HG02798 (cell line): ENCODE data around the gene TLE5.
"Not testable (repeated sequence)": the region's sequence is repeated elsewhere in the genome, so short reads cannot be mapped to it uniquely, and the experiment has no call there.

Experiments
- ATAC-seq: cut with Tn5 transposase; IDR thresholded peaks from one replicate; pipeline ENCODE4 v1.9.1; 2021; ENCODE audit warnings: mild to moderate bottlenecking; ENCODE audit not compliant: unreplicated experiment, poor library complexity

TLE5 gene

DNA sequence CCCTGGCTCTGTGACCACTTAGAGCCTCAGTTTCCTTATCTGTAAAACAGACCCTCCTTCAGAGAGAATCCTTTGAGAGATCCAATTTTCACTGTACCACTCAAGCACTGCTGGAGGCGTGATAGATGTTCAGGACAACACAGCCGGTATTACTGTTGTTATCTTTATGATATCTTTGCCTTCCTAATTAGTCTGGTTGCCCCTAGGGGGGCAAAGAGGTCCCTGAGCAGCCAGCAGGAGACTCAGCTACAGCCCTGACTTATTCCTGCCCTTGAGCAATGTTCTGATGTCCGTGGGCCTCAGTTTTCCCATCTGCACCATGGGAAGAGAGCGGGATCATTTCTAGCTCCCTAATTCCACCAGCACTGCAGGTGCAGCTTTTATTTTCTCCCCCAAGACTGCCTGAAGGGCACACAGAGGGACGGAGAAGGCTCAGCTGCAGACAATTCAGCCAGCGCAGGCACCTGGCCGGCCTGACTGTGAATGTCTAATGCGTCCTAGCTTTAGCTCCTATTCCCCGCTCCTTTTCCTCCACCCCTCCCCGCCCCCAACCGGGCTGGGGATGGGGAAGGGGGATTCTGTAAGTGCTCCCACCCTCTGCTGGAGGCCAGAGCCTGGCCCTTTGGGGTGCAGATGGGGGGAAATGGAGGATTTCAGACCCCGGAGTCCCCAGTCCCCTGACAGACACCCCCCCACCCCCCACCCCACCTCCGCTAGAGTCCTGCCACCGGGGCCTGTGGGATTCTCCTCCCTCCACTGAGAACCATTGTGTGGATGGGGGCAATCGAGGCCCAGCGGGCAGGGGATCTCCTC lies 16.2 kb downstream of the TLE5 start:
- no peak for ATAC-seq

DNA sequence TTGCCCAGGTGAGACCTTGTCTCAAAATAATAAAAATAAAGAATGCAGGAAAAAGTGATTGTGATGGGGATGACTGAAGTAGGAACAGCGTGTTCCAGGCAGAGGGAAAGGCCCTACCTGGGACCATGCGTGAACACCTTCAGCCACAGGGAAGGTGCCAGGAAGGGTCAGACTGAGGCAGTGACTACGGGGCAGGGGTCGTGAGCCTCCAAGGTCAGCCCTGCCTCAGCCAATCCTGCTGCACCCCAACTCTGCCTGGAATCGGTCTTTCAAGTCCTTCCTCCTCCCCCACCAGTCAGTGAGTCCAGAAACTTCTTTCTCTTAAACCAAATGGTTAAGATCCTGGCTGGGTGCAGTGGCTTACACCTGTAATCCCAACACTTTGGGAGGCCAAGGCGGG lies 17.1 kb downstream of the TLE5 start:
- no peak for ATAC-seq

DNA sequence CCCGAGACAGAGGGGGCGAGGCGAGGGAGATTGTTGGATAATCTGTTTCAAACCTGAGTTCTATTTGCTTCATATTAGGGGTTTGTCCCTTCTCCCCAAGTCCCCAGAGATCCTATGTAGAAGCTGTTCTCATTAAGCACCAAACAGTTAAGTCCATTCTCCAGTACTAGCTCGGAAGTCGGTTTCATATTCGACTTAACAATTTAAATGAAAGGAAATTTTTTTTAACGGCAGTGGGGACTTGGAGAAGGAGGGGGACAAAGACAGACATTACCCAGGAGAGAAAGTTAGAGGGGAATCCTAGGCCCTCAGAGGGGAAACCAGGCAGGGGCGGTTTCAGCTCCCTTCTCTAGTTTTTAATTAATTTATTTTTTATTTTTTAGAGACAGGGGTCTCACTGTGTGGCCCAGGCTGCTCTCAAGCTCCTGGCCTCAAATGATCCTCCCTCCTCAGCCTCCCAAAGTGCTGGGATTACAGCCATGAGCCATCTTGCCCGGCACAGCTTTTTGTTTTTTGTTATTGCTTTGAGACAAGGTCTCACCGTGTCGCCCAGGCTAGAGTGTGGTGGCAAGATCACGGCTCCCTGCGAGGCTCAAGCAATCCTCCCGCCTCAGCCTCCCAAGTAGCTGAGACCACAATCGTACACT lies 19.6 kb downstream of the TLE5 start:
- no peak for ATAC-seq

DNA sequence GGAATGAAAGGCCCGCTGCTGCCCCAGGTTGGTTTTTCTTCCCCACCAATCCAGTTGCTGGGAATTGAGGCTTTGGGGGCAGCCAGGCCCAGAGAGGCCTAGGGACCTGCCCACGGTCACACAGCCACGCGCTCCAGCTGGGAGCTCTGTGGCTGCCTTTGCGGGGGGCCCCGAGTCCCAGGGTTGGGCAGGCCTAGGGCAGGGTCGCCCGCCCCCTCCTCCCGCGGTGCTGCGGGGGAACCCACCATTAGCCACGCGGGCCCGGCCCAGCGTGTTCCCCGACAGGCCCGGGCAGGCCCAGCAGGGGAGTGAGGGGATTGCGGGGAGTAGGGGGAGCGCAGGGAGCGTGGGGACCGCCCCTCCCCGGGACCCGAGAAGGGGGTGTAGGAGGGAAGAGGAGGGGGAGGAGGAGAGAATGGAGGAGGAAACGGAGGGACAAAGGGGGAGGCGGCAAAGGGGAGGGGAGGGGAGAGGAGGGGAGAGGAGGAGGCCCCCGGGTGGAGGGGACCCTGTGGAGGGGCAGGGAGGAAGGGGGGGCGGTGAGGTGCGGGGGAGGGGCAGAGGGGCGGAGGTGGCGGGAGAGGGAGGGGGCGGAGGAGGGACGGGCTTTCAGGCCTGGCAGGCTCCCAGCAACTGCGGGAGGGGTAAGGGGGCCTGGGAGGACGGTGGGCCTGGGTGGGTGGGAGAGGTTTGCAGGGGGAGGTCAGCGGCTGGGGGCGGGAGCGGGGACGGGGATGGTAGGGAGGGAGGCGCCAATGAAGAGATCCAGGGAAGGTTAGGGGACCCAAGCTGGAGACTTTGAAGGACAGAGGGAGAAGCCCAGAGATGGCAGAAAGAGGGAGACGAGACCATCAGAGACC lies 20.3 kb downstream of the TLE5 start:
- ATAC-seq = no peak

DNA sequence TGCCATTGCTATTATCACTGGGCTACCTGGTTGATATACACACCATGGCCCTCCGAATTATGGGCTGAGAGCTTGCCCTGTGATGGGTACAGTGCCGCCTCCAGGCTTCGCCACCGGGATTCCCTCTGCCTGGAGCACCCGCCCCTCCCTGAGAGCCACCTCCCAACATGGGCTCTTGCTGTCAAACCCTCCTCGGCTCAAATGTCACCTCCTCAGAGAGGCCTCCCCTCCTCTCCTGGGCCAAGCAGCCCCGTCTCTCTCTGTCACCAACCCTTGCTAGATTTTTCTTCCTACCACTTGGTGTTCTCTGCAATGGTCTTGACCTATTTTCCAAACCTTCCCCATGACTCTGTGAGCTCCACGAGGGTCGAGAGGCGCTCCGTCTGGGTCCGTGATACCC lies 21.0 kb downstream of the TLE5 start:
- ATAC-seq = no peak

DNA sequence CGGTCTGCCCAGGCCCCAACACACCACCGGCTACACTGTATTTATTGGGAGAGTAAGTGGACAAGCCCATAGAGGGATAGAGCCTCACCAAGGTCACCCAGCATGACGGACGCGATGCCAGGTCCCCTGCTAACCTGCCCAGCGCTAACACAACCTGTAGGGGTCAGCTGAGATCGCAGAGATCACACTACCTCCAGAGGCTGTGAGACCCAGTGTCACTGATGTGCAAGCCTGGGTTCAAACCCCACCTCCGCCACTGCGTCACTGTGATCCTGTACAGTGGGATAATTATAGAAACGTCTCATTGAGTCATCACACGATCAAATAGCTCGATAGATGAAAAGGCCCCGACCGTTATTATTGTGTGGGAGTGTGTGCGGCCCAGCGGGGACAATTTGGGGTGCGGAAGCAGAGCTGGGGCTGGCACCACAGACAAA lies 22.6 kb downstream of the TLE5 start:
- no peak for ATAC-seq

DNA sequence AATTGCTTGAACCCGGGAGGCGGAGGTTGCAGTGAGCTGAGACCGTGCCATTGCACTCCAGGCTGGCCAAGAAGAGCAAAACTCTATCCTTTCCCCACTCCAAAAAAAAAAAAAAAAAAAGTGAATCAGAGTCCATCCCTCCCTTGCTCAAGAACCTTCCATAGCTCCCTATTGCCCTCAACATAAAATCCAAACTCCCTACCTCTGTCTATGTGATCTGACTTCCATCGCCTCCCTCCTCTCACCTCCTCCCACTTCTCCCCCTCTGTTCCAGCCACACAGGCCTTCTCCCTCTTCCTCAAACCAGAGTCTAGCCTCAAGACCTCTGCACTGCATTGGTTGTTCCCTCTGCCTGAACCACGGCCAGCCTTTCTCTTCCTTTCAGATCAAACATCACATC lies 23.2 kb downstream of the TLE5 start:
- ATAC-seq = no peak

DNA sequence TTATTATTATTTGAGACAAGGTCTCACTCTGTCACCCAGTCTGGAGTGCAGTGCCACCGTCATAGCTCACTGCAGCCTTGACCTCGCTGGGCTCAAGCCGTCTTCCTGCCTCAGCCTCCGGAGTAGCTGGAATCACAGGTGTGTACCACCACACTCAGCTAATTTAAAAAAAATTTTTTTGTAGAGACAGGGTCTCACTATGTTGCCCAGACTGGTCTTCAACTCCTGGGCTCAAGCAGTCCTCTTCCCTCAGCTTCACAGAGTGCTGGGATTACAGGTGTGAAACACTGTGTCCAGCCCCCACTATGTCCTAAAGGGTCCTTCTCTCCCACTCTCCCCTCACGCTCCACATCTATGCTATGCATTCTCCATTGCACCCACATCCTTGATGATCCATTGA lies 24.1 kb downstream of the TLE5 start:
- no peak for ATAC-seq

DNA sequence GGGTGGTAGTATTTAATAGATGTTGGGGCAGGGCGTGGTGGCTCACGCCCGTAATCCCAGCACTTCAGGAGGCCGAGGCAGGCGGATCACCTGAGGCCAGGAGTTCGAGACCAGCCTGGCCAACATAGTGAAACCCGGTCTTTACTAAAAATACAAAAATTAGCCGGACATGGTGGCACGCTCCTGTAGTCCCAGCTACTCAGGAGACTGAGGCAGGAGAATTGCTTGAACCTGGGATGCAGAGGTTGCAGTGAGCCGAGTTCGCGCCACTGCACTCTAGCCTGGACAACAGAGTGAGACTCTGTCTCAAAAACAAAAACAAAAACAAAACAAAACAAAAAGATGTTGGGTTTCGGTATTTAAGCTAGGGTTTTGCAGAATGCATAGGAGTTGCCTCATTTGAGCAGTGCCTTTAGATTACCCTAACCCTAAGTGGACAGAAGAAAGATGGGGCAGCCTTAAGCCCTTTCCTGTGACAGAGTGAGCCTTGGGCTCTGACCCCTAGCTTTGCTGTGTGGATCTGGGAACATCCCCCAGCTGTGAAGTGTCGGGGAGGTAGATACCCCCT lies 25.2 kb downstream of the TLE5 start:
- not testable (repeated sequence) for ATAC-seq

DNA sequence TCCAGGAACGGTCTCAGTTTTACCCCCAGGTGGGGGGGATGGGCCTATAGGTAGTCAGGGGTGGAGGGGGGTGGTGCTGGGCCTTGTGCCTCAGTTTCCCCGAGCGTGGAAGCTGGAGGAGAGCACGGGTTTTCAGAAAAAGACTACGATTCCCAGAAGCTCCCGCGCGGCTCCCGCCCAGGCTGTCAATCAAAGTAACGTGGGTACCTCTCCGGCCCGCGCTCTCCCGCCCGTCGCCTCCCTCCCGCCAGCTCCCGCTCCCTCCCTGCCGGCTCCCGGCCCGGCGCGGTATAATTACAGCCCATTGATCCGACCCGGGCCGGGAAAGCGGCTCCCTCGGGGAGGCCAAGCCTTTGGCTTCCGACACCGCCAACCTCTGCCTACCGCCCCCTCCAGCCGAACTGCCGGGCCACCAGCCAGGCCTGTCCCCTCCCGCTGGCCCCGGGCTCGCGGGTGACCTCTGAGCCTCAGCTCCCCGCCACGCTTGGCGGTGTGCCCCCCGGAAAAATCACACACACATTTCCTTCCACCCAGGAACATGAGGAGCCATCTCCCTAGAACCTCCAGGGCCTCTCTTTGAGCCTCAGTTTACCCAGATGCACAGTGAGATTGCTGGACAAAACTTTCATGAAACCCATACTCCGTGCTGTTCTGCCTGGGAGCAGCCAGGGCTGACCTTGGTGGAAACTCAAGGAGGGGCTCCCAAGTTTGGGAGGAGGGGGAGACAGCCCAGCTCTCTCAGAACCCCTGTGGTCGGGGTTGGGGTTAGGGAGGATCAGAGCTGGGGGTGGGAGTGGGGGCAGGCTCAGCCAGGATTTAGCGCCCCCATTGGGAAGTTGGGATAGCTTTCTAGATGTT lies 25.9 kb downstream of the TLE5 start:
- peak; percentile 48 for ATAC-seq

DNA sequence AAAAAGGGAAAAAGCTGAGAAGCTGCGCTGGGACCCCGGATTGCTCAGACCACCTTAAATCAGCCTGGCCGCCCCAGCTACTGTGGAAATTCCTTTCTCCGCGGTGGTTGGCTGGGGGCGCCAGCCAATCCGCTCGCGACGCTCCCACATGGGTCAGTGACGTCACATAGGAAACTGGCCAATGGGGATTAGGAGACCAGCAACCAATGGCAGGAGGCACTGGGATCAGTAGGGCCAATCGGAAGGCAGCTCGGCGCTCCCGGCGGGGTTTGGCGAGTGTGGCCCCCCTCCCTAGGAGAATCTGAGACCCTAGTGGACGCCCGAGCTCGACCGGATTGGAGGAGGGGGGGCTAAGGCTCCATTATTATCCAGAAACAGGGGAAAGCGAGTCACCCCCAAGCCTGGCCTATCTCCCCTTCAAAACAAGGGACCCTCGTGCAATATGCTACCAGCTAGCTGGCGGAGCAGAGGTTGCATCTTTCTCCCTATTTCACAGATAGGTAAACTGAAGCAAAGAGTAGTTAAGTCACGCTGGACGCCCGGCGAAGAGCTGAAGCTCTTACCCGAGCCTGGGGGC lies 26.7 kb downstream of the TLE5 start:
- peak; percentile 92 for ATAC-seq

DNA sequence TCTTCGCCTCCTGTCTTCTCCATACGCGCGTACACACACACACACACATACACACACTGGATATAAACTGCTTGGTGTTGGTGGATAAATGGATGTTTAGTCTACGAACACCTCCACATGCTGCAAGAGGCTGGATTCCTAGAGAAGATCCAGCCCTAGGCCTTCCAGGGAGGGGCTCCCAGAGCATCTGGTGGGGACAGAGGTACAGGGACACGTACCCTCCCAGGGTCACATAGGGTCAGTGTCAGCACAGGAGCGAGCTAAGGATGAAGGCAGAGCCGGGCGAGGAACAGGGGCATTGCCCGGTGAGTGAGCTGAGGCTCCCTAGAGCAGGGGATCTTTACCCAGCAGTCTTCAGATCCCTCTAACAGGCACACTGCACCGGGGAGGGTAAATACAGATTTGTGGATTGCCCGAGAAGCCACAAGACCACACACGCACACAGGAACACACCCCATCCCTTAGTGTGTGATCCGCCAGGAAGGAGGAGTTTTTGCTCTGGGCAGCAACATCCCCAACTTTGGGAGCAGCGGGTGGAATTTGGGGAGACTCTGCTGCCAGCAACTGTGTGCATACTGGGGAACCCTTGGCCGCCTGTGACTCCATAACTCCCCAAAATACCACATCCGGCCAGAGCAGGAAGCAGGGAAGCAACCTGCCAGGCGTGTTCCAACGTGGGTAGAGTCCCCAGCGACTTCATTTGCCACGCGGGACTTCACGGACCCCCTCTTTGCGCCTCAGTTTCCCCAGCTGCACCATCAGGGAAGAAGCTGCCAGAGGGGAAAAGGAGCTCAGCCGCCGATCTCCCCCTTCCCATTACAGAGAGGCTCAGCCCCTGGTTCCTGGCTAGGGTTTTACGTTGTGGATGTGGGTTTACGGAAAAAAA lies 27.4 kb downstream of the TLE5 start:
- no peak for ATAC-seq

DNA sequence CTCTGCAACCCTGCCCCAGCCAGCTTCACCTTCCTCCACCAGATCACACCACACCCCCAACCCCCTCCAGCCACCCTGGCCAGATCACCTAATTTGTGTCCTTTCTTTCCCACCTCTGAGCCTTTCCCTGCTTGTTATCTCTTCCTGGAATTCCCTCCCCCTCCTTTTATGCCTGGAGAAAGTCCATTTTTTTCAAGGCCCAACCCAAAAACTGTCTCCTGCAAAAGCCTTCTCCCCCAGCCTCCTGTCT lies 28.0 kb downstream of the TLE5 start:
- ATAC-seq = no peak

DNA sequence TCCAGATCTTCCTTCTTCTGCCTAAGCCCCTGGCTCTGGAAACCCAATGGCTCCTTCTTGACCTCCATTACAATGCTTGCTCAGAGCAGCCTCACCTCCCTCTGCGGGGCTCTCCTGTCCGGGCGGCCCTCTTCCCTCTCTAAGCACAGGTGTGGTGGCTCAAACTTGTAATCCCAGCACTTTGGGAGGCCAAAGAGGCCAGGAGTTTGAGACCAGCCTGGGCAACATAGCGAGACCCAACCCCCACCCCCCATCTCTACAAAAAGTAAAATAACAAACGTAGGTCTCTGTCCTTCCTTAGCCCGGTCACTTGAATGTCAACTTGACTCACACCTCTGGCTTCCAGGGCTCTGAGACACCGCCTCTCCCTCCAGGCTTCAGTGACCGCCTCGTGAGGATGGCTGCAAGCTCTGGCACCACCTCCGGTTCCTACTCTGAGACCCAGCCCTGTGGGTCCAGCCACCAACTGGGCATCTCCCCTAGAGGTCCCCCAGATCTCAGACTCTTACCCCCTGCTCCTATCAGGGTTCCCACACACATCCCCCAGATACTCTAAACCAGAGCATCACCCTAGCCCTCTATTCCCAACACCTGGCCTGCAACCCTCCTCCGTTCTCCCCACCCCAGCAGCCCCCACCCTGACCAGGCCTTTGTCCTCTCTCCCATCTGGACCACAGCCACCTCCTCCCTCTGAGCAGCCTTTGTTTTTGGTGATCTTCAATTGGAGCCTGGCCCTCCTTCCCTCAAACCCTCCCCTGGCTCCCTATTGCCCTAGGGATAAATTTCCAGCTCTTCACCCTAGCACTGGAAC lies 28.5 kb downstream of the TLE5 start:
- no peak for ATAC-seq

DNA sequence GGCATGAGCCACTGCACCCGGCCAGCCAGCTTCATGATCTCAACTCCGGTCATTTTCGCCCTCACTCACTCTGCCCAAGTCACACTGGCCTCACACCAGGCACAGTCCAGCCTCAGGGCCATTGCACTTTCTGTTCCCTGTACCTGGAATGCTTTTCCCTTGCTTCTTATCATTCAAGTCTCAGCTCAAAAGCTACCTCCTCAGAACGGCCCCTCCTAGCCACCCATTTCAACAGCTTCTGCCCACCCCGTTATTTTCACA lies 30.8 kb downstream of the TLE5 start:
- ATAC-seq = no peak

DNA sequence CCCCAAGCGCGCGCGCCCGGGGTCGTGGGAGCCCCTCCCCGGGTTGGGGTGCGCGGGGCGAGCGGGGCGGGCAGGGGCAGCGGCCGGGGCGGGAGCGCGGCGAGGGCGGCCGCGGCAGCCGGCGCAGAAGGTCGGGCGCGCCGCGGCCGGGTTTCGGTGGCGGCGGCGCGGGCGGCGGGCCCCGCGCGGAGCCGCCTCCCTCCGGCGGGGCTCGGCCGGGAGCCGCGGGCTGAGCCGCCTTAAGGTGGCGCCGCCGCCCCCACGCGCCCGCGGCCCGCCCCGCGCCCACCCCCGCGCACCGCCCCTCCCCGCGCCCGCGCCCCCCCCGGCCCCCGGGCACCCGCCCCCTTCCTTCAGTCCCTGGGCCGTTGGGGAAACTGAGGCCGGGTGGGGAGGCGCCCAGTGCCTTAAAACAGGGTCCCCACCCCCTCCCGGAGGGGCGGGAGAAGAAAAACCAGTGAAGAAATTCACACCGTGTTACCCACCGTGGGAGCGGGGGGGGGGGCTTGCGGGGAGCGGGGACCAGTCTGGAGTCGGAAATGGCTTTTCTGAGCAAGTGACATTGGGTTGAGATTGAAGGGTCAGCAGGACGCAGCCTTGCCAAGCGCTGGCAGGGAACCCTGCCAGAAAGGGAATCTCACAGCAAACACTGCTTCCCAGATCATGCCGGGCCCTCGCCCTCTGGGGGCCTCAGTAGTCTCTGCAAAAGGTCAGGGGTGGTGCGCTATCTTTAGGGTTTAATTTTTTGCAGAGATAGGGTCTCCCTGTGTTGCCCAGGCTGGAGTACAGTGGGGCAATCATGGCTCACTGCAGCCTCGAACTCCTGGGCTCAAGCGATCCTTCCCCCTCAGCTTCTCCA lies 33.0 kb downstream of the TLE5 start, which contains the start of gene TLE2:
Gene TLE2 (minus strand): TSS at position 216 of the 859 bp plus-strand sequence. CDS start 376 bp downstream, outside the sequence.
- no peak for ATAC-seq
